Measurements from ENCODE around the gene OTOA. TPM values are rescaled to one million over a fixed set of nuclear protein-coding genes. Genes with fewer than 3 reads are reported as not detected.

The OTOA gene
- total and polyA plus RNA-seq, 2 donors from 2014 or later = 0.13 to 0.39 TPM

- Histone ChIP-seq H3K9ac (ENCODE audit: low read length in 3 of 3) (no peak overlapping the region), H3K9me3 (ENCODE audit: control insufficient read depth in 2 of 3, insufficient read depth in 1 of 3, low read length in 3 of 3) (no peaks in the 10 kb centered on the region), H3K4me1 (ENCODE audit: control insufficient read depth in 2 of 3, insufficient read depth in 2 of 3, low read depth in 1 of 3, low read length in 3 of 3) (no peaks in the 10 kb centered on the region), H3K4me3 (ENCODE audit: low read length in 3 of 3) (no peak overlapping the region), H3K36me3 (ENCODE audit: control insufficient read depth in 2 of 3, insufficient read depth in 3 of 3, low read length in 3 of 3) (peaks cover 0 to 10% (median 0%) of the 10 kb centered on the region in 3 donors), H3K27me3 (ENCODE audit: control insufficient read depth, insufficient read depth, low read length) (no peaks in the 10 kb centered on the region), H3K27ac (ENCODE audit: low read depth in 2 of 2, low read length in 2 of 2) (no peak overlapping the region)
- intact Hi-C loops (cut with DNase I) = no loop called here
- TF ChIP-seq CTCF (IDR thresholded peaks at IDR 0.05; ENCODE audit: borderline replicate concordance, extremely low read depth, insufficient read depth) = no peak
- FAIRE-seq = no peak
- DNase-seq = no peak
These were observed 24.3 kb upstream of the OTOA start for GRCh38 chr16:21639493-21639892.

- TF ChIP-seq CTCF (IDR thresholded peaks at IDR 0.05; ENCODE audit: borderline replicate concordance, extremely low read depth, insufficient read depth) = no peak
- no peak for DNase-seq
- H3K27ac ChIP-seq (ENCODE audit: low read depth in 2 of 2, low read length in 2 of 2) = no peak overlapping the region
- H3K4me1 ChIP-seq (ENCODE audit: control insufficient read depth in 2 of 3, insufficient read depth in 2 of 3, low read depth in 1 of 3, low read length in 3 of 3) = peaks cover 0 to 3% (median 0%) of the 10 kb centered on the region in 3 donors
- no peak for FAIRE-seq
- no peaks in the 10 kb centered on the region for H3K36me3 ChIP-seq (ENCODE audit: control insufficient read depth in 2 of 3, insufficient read depth in 3 of 3, low read length in 3 of 3)
- no peak overlapping the region for H3K9ac ChIP-seq (ENCODE audit: low read length in 3 of 3)
- intact Hi-C loops (cut with DNase I) = no loop called here
- H3K9me3 ChIP-seq (ENCODE audit: control insufficient read depth in 2 of 3, insufficient read depth in 1 of 3, low read length in 3 of 3) = no peaks in the 10 kb centered on the region
- no peak overlapping the region for H3K4me3 ChIP-seq (ENCODE audit: low read length in 3 of 3)
- no peaks in the 10 kb centered on the region for H3K27me3 ChIP-seq (ENCODE audit: control insufficient read depth, insufficient read depth, low read length)
These were observed 21.9 kb upstream of the OTOA start for GRCh38 chr16:21641916-21642315.

- H3K9ac ChIP-seq (ENCODE audit: low read length in 3 of 3) = no peak overlapping the region
- no peak for DNase-seq
- no peak for FAIRE-seq
- no peak overlapping the region for H3K4me3 ChIP-seq (ENCODE audit: low read length in 3 of 3)
- no peak overlapping the region for H3K27ac ChIP-seq (ENCODE audit: low read depth in 2 of 2, low read length in 2 of 2)
- peaks cover 0 to 3% (median 0%) of the 10 kb centered on the region in 3 donors for H3K4me1 ChIP-seq (ENCODE audit: control insufficient read depth in 2 of 3, insufficient read depth in 2 of 3, low read depth in 1 of 3, low read length in 3 of 3)
- H3K9me3 ChIP-seq (ENCODE audit: control insufficient read depth in 2 of 3, insufficient read depth in 1 of 3, low read length in 3 of 3) = no peaks in the 10 kb centered on the region
- peaks cover 0 to 5% (median 0%) of the 10 kb centered on the region in 3 donors for H3K36me3 ChIP-seq (ENCODE audit: control insufficient read depth in 2 of 3, insufficient read depth in 3 of 3, low read length in 3 of 3)
- intact Hi-C loops (cut with DNase I) = no loop called here
- H3K27me3 ChIP-seq (ENCODE audit: control insufficient read depth, insufficient read depth, low read length) = no peaks in the 10 kb centered on the region
- TF ChIP-seq CTCF (IDR thresholded peaks at IDR 0.05; ENCODE audit: borderline replicate concordance, extremely low read depth, insufficient read depth) = no peak
These were observed 20.9 kb upstream of the OTOA start for GRCh38 chr16:21642861-21643260.

- H3K9me3 ChIP-seq (ENCODE audit: control insufficient read depth in 2 of 3, insufficient read depth in 1 of 3, low read length in 3 of 3) = no peaks in the 10 kb centered on the region
- H3K4me1 ChIP-seq (ENCODE audit: control insufficient read depth in 2 of 3, insufficient read depth in 2 of 3, low read depth in 1 of 3, low read length in 3 of 3) = peaks cover 0 to 3% (median 0%) of the 10 kb centered on the region in 3 donors
- FAIRE-seq = no peak
- no peak overlapping the region for H3K27ac ChIP-seq (ENCODE audit: low read depth in 2 of 2, low read length in 2 of 2)
- H3K4me3 ChIP-seq (ENCODE audit: low read length in 3 of 3) = no peak overlapping the region
- TF ChIP-seq CTCF (IDR thresholded peaks at IDR 0.05; ENCODE audit: borderline replicate concordance, extremely low read depth, insufficient read depth) = no peak
- DNase-seq = no peak
- H3K36me3 ChIP-seq (ENCODE audit: control insufficient read depth in 2 of 3, insufficient read depth in 3 of 3, low read length in 3 of 3) = peaks cover 0 to 5% (median 0%) of the 10 kb centered on the region in 3 donors
- no peak overlapping the region for H3K9ac ChIP-seq (ENCODE audit: low read length in 3 of 3)
- no peaks in the 10 kb centered on the region for H3K27me3 ChIP-seq (ENCODE audit: control insufficient read depth, insufficient read depth, low read length)
- intact Hi-C loops (cut with DNase I) = no loop called here
These were observed 20.0 kb upstream of the OTOA start for GRCh38 chr16:21643785-21644184.

Measured in kidney (tissue), 14 donors.